SK-N-SH (cell line): ENCODE results near the gene TMEM202. TPM values are rescaled to one million over a fixed set of nuclear protein-coding genes. Genes with fewer than 3 reads are reported as not detected.

Experiments
- CTCF ChIA-PET: fragments of 300-600, 350-600 bp; formaldehyde crosslinking; extraction: SDS; loops from one replicate; lab custom pipeline; 2021; lab: Yijun Ruan, JAX
- POLR2A ChIA-PET: fragments of 350-600 bp; sonication (Branson Sonifier 250); formaldehyde crosslinking; extraction: SDS; loops from one replicate; lab custom pipeline; 2020; ENCODE audit warnings: antibody characterized with exemption, inconsistent platforms; lab: Yijun Ruan, JAX
- DNase-seq: peaks from one replicate; pipeline ENCODE4 v3.0.0; 2012
- H2AFZ ChIP-seq: fragments of 200-600 bp; sonication (generic); 2 replicates; pipeline ENCODE4 v1.8.1; 2016; ENCODE audit warnings: antibody characterized with exemption, mild to moderate bottlenecking, low read depth
- H3F3A ChIP-seq: fragments of 200-600 bp; sonication (generic); replicated peaks from 2 replicates; pipeline ENCODE3; 2016; ENCODE audit warnings: antibody characterized with exemption, mild to moderate bottlenecking; ENCODE audit not compliant: insufficient read depth
- H3K27ac ChIP-seq, 2 experiments: fragments of 200-500 bp in 1 of 2; fragments of 200-600 bp in 1 of 2; sonication (Bioruptor generic) in 1 of 2; sonication (generic), shearing (Covaris generic) in 1 of 2; 2 replicates each; pipeline versions ENCODE4 v1.5.1 to v1.6.1; 2014 to 2016; ENCODE audit warnings: low read depth in 2 of 2, inconsistent platforms in 1 of 2, low read length in 1 of 2, mild to moderate bottlenecking in 1 of 2, mixed read lengths in 1 of 2
- H3K27me3 ChIP-seq: fragments of 200-600 bp; sonication (generic), shearing (Covaris generic); 2 replicates; pipeline ENCODE4 v1.6.1; 2016; ENCODE audit warnings: mixed run types; ENCODE audit not compliant: insufficient read depth
- H3K36me3 ChIP-seq, 2 experiments: fragments of 200-500 bp in 1 of 2; fragments of 200-600 bp in 1 of 2; sonication (Bioruptor generic) in 1 of 2; sonication (generic) in 1 of 2; replicated peaks in 1 of 2; 2 replicates each; pipeline versions ENCODE3 to v1.5.1; 2014 to 2016; ENCODE audit warnings: low read length in 1 of 2, mild to moderate bottlenecking in 1 of 2; ENCODE audit not compliant: insufficient read depth in 2 of 2, control insufficient read depth in 1 of 2
- H3K4me1 ChIP-seq, 2 experiments: fragments of 200-500 bp in 1 of 2; fragments of 200-600 bp in 1 of 2; sonication (Bioruptor generic) in 1 of 2; sonication (generic), shearing (Covaris generic) in 1 of 2; 2 replicates each; pipeline versions ENCODE4 v1.5.1 to v1.6.1; 2014 to 2016; ENCODE audit warnings: low read depth in 1 of 2, low read length in 1 of 2, mixed run types in 1 of 2; ENCODE audit not compliant: insufficient read depth in 2 of 2, control insufficient read depth in 1 of 2
- H3K4me2 ChIP-seq: fragments of 200-600 bp; sonication (generic), shearing (Covaris generic); 2 replicates; pipeline ENCODE4 v1.6.1; 2017; ENCODE audit warnings: mixed run types
- H3K4me3 ChIP-seq, 2 experiments: fragments of 200-500 bp in 1 of 2; fragments of 200-600 bp in 1 of 2; sonication (Bioruptor generic) in 1 of 2; sonication (generic), shearing (Covaris generic) in 1 of 2; 2 replicates each; pipeline versions ENCODE4 v1.5.1 to v1.8.1; 2014 to 2016; ENCODE audit warnings: low read depth in 2 of 2, inconsistent platforms in 1 of 2, low read length in 1 of 2, mild to moderate bottlenecking in 1 of 2, mixed read lengths in 1 of 2, moderate library complexity in 1 of 2
- H3K79me2 ChIP-seq: fragments of 200-600 bp; sonication (generic); 2 replicates; pipeline ENCODE4 v1.8.1; 2017; ENCODE audit warnings: mild to moderate bottlenecking; ENCODE audit not compliant: insufficient read depth
- H3K9ac ChIP-seq: fragments of 200-600 bp; sonication (generic); 2 replicates; pipeline ENCODE4 v1.6.1; 2017; ENCODE audit warnings: mixed run types
- H3K9me2 ChIP-seq: fragments of 200-600 bp; sonication (generic); 2 replicates; pipeline ENCODE4 v1.6.1; 2017; ENCODE audit warnings: mixed run types
- H3K9me3 ChIP-seq: fragments of 200-600 bp; sonication (generic); 2 replicates; pipeline ENCODE4 v1.6.1; 2017; ENCODE audit warnings: mixed run types, mild to moderate bottlenecking, moderate library complexity
- H4K20me1 ChIP-seq: fragments of 200-600 bp; sonication (generic); 2 replicates; pipeline ENCODE4 v1.6.1; 2017; ENCODE audit warnings: mild to moderate bottlenecking, mixed run types; ENCODE audit not compliant: insufficient read depth
- CHD2 ChIP-seq: fragments of 150-350 bp; IDR thresholded peaks from 2 replicates; pipeline ENCODE4 v1.6.1; 2018; ENCODE audit warnings: low read length; ENCODE audit not compliant: partially characterized antibody
- EP300 ChIP-seq, 2 experiments: IDR thresholded peaks; 2 replicates each; pipeline versions ENCODE4 v1.4.0 to v1.6.1; 2012; ENCODE audit warnings: borderline replicate concordance in 1 of 2, low read depth in 1 of 2, low read length in 1 of 2
- FOXJ3 ChIP-seq: sonication (generic); formaldehyde crosslinking; IDR thresholded peaks from 2 replicates; pipeline ENCODE4 v1.5.1; 2020; ENCODE audit warnings: mild to moderate bottlenecking, missing genetic modification reagents
- IRF3 ChIP-seq: fragments of 150-350 bp; IDR thresholded peaks from 2 replicates; pipeline ENCODE4 v1.6.1; 2016; ENCODE audit warnings: mild to moderate bottlenecking, low read depth, low read length
- RAD21 ChIP-seq: IDR thresholded peaks from 2 replicates; pipeline ENCODE4 v1.6.1; 2012; ENCODE audit warnings: mild to moderate bottlenecking, low read length
- RCOR1 ChIP-seq: fragments of 150-350 bp; IDR thresholded peaks from 2 replicates; pipeline ENCODE4 v1.6.1; 2017; ENCODE audit warnings: antibody characterized with exemption, low read length
- SIN3A ChIP-seq: IDR thresholded peaks from 2 replicates; pipeline ENCODE4 v1.6.1; 2012; ENCODE audit warnings: low read depth, mild to moderate bottlenecking, low read length, moderate library complexity, borderline replicate concordance
- TCF12 ChIP-seq: IDR thresholded peaks from 2 replicates; pipeline ENCODE4 v1.4.0; 2012
- USF2 ChIP-seq: fragments of 150-350 bp; IDR thresholded peaks from 2 replicates; pipeline ENCODE4 v1.6.1; 2017; ENCODE audit warnings: antibody characterized with exemption, low read length, low read depth, borderline replicate concordance
- YY1 ChIP-seq: IDR thresholded peaks from 2 replicates; pipeline ENCODE4 v1.4.0; 2012; ENCODE audit warnings: low read depth, mild to moderate bottlenecking
- WGBS: methylation state at CpG from one replicate; pipeline ENCODE4 v1.1.6; 2017; ENCODE audit warnings: low lambda C conversion rate; 5-methylcytosine and 5-hydroxymethylcytosine counted together
- polyA plus RNA-seq, 3 experiments: library from polyadenylated mRNA; depleted of rRNA; stranded (reverse); fragments of >200 nt; gene quantifications; 2 replicates each; pipeline ENCODE4 v1.2.3, GENCODE V29; 2012

Gene TMEM202
- polyA plus RNA-seq, 1 of the 3 experiments (the other 2 are of a cell fraction), result not detected

DNA sequence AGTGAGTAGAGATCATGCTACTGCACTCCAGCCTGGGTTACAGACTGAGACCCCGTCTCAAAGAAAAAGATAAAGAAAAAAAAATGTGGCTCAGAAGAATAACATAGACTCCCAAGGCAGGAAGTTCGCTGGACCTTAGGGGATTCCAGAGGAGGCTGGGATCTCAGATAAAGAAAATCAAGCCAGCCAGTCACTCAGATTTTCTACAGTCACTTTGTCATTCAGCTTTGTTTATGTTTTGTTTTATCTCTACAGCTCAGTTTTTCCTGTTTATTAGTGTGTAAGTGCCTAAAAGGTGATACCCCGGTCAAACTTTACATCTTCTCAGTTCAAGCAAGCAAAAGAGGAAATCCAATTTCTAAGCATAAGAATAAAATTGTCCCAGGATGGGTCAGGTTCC lies 6.3 kb downstream of the TMEM202 start:
- Histone ChIP-seq H3K27ac (no peak overlapping the region), H3K36me3 (no peaks in the 10 kb centered on the region), H3K79me2 (no peaks in the 10 kb centered on the region), H3K27me3 (peaks cover 49% of the 10 kb centered on the region; the same call in 1 of the 2 replicates), H3K9me2 (no peaks in the 10 kb centered on the region), H3K4me1 (no peaks in the 10 kb centered on the region), H3K9me3 (no peaks in the 10 kb centered on the region), H3K9ac (no peak overlapping the region), H2AFZ (no peak overlapping the region), H3K4me2 (no peak overlapping the region), H3K4me3 (no peak overlapping the region), H4K20me1 (no peaks in the 10 kb centered on the region), H3F3A (no peaks in the 10 kb centered on the region)
- ChIA-PET CTCF (interaction anchor here (1.3 to 1.6 kb wide), 2 partner anchors 19 to 196 kb away, joined by 3 to 6 read pairs; no protein-coding TSS in a partner anchor), POLR2A (no interaction called here)
- 1% methylated on average over 3 of the region's 3 CpGs for WGBS
- TF ChIP-seq FOXJ3 (CRISPR knock-in tag) (no peak), RCOR1 (no peak), IRF3 (no peak), CHD2 (no peak), YY1 (no peak), RAD21 (no peak)
- DNase-seq, result no peak

DNA sequence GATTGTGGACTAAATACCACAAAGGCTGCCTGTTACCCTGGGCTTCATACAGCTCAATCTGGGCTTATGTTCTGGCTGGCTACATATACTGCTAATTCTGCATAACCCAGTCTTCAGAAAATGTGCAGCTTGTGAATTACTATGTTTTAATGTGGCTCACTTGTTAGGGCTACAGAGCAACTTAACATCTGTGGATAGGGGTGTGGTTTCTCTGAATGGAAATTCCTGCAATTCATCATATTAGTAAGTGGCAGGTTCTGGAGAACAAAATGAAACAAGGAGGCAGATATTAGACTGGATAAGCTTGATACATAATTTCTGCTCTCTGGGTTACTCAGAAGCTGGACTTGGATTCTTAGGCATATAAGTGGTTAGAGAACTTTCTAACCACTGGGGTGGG lies 6.7 kb downstream of the TMEM202 start:
- Histone ChIP-seq H3K27ac (no peak overlapping the region), H3K27me3 (peaks cover 44% of the 10 kb centered on the region; the same call in 1 of the 2 replicates), H3K4me2 (no peak overlapping the region), H3K4me3 (no peak overlapping the region), H4K20me1 (no peaks in the 10 kb centered on the region), H3F3A (no peaks in the 10 kb centered on the region), H3K9ac (no peak overlapping the region), H3K36me3 (no peaks in the 10 kb centered on the region), H3K9me2 (no peaks in the 10 kb centered on the region), H3K9me3 (no peaks in the 10 kb centered on the region), H3K79me2 (no peaks in the 10 kb centered on the region), H3K4me1 (no peaks in the 10 kb centered on the region), H2AFZ (no peak overlapping the region)
- ChIA-PET CTCF (interaction anchor here (1.3 to 1.6 kb wide), 2 partner anchors 19 to 195 kb away, joined by 3 to 6 read pairs; no protein-coding TSS in a partner anchor), POLR2A (no interaction called here)
- no peak for TF ChIP-seq USF2
- TF ChIP-seq SIN3A, result no peak
- no peak for DNase-seq

DNA sequence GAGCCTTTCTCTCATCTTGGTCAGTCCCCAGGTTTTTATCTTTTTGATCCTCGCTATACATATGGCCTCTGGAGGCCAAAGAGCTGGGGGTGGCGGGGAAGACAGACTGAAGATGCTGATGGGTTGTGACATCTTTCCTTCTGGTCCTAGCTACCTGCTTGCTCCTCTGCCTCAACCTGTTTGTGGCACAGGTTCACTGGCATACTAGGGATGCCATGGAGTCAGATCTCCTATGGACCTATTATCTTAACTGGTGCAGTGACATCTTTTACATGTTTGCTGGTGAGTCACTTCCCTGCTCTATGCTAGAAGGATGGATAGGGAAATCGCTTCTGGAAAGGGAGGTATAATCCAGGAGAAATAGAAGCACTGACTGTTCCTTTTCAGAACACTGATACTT lies 8.8 kb downstream of the TMEM202 start:
- Histone ChIP-seq H3K27ac (no peak overlapping the region), H3K4me1 (no peaks in the 10 kb centered on the region), H3K9me3 (no peaks in the 10 kb centered on the region), H3K4me2 (no peak overlapping the region), H3K9me2 (no peaks in the 10 kb centered on the region), H3K36me3 (no peaks in the 10 kb centered on the region), H4K20me1 (no peaks in the 10 kb centered on the region), H3K27me3 (peaks cover 48% of the 10 kb centered on the region; the same call in 1 of the 2 replicates), H3K4me3 (no peak overlapping the region), H3K9ac (no peak overlapping the region), H2AFZ (no peak overlapping the region), H3K79me2 (no peaks in the 10 kb centered on the region), H3F3A (no peaks in the 10 kb centered on the region)
- WGBS, result 4% methylated on average over 3 of the region's 3 CpGs
- no peak for DNase-seq
- ChIA-PET POLR2A (no interaction called here), CTCF (no interaction called here)
- TF ChIP-seq EP300 (IDR thresholded peaks at IDR 0.05; ENCODE audit: borderline replicate concordance in 1 of 2, low read depth in 1 of 2, low read length in 1 of 2) (no peak), FOXJ3 (CRISPR knock-in tag) (no peak), USF2 (no peak), TCF12 (no peak)
